Ascending aorta (tissue), 2 donors: ENCODE results near the gene SGSM2. TPM values are rescaled to one million over a fixed set of nuclear protein-coding genes. Genes with fewer than 3 reads are reported as not detected.

ENCODE experiments used
- DNase-seq, 2 donors: peaks; one replicate each; pipeline ENCODE4 v3.0.0-alpha.2; 2019; ENCODE audit warnings: low spot score in 2 of 2
- H3K27ac ChIP-seq, 2 donors: fragments of 200-600 bp; sonication (generic); one replicate each; pipeline ENCODE4 v1.5.1; 2016 to 2017; ENCODE audit warnings: mild to moderate bottlenecking in 1 of 2
- H3K27me3 ChIP-seq: fragments of 200-600 bp; sonication (generic); one replicate; pipeline ENCODE4 v1.5.1; 2017
- H3K36me3 ChIP-seq, 2 donors: fragments of 200-600 bp; sonication (generic); one replicate each; pipeline ENCODE4 v1.5.1; 2016
- H3K4me1 ChIP-seq, 2 donors: fragments of 200-600 bp; sonication (generic); one replicate each; pipeline ENCODE4 v1.5.1; 2016 to 2017; ENCODE audit warnings: mild to moderate bottlenecking in 1 of 2
- H3K4me3 ChIP-seq, 2 donors: fragments of 200-600 bp; sonication (generic); one replicate each; pipeline ENCODE4 v1.5.1; 2016 to 2017; ENCODE audit warnings: mild to moderate bottlenecking in 1 of 2
- H3K9me3 ChIP-seq, 2 donors: fragments of 200-600 bp; sonication (generic); one replicate each; pipeline ENCODE4 v1.5.1; 2016
- CTCF ChIP-seq, 3 experiments: fragments of 200-600 bp in 2 of 3; fragments of 450-650 bp in 1 of 3; sonication (generic) in 2 of 3; IDR thresholded peaks; one replicate each; pipeline ENCODE4 v1.5.1; 2016 to 2019; ENCODE audit warnings: antibody characterized with exemption in 3 of 3, mild to moderate bottlenecking in 1 of 3, moderate library complexity in 1 of 3
- intact Hi-C: fragments of 100-400 bp; cut with DNase I; formaldehyde crosslinking; loops from one replicate; pipeline ENCODE4 v1.15.1; 2023
- total RNA-seq: library from RNA; depleted of rRNA; stranded (reverse); fragments of >200 nt; gene quantifications from one replicate; pipeline ENCODE4 v1.1.0, GENCODE V29; 2016

The SGSM2 gene
- total RNA-seq, 1 donor from 2014 or later: 127 TPM

GRCh38 chr17:2395258-2396181 lies 58.2 kb downstream of the SGSM2 start:
- H3K9me3 ChIP-seq: no peaks in the 10 kb centered on the region
- no peaks in the 10 kb centered on the region for H3K36me3 ChIP-seq
- peaks cover 41 to 62% of the 10 kb centered on the region in 2 donors for H3K4me1 ChIP-seq
- peak overlapping the region; percentile 97 to 98 for H3K27ac ChIP-seq
- no peak for TF ChIP-seq CTCF (IDR thresholded peaks at IDR 0.05)
- peak overlapping the region in 1 of 2 donors; percentile 58 for H3K4me3 ChIP-seq
- no peaks in the 10 kb centered on the region for H3K27me3 ChIP-seq
- no peak for DNase-seq
- intact Hi-C loops: loop anchor here (10.0 kb wide), 2 partner anchors 341 to 1269 kb away; partner anchors contain the start of genes EMC6, HIC1 and TAX1BP3

GRCh38 chr17:2396192-2396567 lies 58.9 kb downstream of the SGSM2 start:
- Histone ChIP-seq H3K36me3 (no peaks in the 10 kb centered on the region), H3K27ac (peak overlapping the region; percentile 97 to 98), H3K27me3 (no peaks in the 10 kb centered on the region), H3K9me3 (no peaks in the 10 kb centered on the region), H3K4me3 (peak overlapping the region; percentile 47 to 58), H3K4me1 (peaks cover 41 to 56% of the 10 kb centered on the region in 2 donors)
- intact Hi-C loops: loop anchor here (10.0 kb wide), 2 partner anchors 341 to 1269 kb away; partner anchors contain the start of genes EMC6, HIC1 and TAX1BP3
- DNase-seq: no peak
- no peak for TF ChIP-seq CTCF (IDR thresholded peaks at IDR 0.05)

- no peaks in the 10 kb centered on the region for H3K27me3 ChIP-seq
- H3K36me3 ChIP-seq: no peaks in the 10 kb centered on the region
- H3K27ac ChIP-seq: peak overlapping the region; percentile 97 to 98
- peak; percentile 92 to 98 for DNase-seq
- H3K4me1 ChIP-seq: peaks cover 41 to 50% of the 10 kb centered on the region in 2 donors
- intact Hi-C loops: loop anchor here (10.0 kb wide), 2 partner anchors 342 to 1268 kb away; partner anchors contain the start of genes EMC6, HIC1 and TAX1BP3
- peak overlapping the region; percentile 47 to 58 for H3K4me3 ChIP-seq
- no peaks in the 10 kb centered on the region for H3K9me3 ChIP-seq
- TF ChIP-seq CTCF (IDR thresholded peaks at IDR 0.05): no peak
Observed at GRCh38 chr17:2396568-2397246, 59.4 kb downstream of the SGSM2 start.

- DNase-seq: no peak
- Histone ChIP-seq H3K9me3 (no peaks in the 10 kb centered on the region), H3K27ac (peak overlapping the region; percentile 97 to 98), H3K36me3 (no peaks in the 10 kb centered on the region), H3K27me3 (no peaks in the 10 kb centered on the region), H3K4me3 (peak overlapping the region; percentile 47 to 58), H3K4me1 (peaks cover 39 to 46% of the 10 kb centered on the region in 2 donors)
- no peak for TF ChIP-seq CTCF (IDR thresholded peaks at IDR 0.05)
- intact Hi-C loops: loop anchor here (10.0 kb wide), 2 partner anchors 343 to 1267 kb away; partner anchors contain the start of genes EMC6, HIC1 and TAX1BP3
Observed at GRCh38 chr17:2397247-2398171, 60.2 kb downstream of the SGSM2 start.

- DNase-seq: no peak
- Histone ChIP-seq H3K4me3 (peak overlapping the region; percentile 84 to 86), H3K27me3 (no peaks in the 10 kb centered on the region), H3K36me3 (no peaks in the 10 kb centered on the region), H3K9me3 (no peaks in the 10 kb centered on the region), H3K27ac (peak overlapping the region; percentile 97 to 98), H3K4me1 (peaks cover 40 to 53% of the 10 kb centered on the region in 2 donors)
- intact Hi-C loops: loop anchor here (10.0 kb wide), 2 partner anchors 343 to 1267 kb away; partner anchors contain the start of genes EMC6, HIC1 and TAX1BP3
- no peak for TF ChIP-seq CTCF (IDR thresholded peaks at IDR 0.05)
Observed at GRCh38 chr17:2398182-2398581, 60.9 kb downstream of the SGSM2 start.
